Astrocyte of the hippocampus (primary cell): ENCODE results near the gene TMEM61.
"Not testable (repeated sequence)": the region's sequence is repeated elsewhere in the genome, so short reads cannot be mapped to it uniquely, and the experiment has no call there.

Experiments
- DNase-seq: peaks from one replicate; pipeline ENCODE4 v3.0.0; 2011; ENCODE audit warnings: low read depth, low spot score

TMEM61 gene

GRCh38 chr1:55000110-55001085, 20.0 kb downstream of the TMEM61 start:
- no peak for DNase-seq

- no peak for DNase-seq
Measured at GRCh38 chr1:55001311-55001710, 20.9 kb downstream of the TMEM61 start.

GRCh38 chr1:55002686-55003085, 22.3 kb downstream of the TMEM61 start:
- no peak for DNase-seq

GRCh38 chr1:55005351-55006140, 25.1 kb downstream of the TMEM61 start:
- no peak for DNase-seq

DNA sequence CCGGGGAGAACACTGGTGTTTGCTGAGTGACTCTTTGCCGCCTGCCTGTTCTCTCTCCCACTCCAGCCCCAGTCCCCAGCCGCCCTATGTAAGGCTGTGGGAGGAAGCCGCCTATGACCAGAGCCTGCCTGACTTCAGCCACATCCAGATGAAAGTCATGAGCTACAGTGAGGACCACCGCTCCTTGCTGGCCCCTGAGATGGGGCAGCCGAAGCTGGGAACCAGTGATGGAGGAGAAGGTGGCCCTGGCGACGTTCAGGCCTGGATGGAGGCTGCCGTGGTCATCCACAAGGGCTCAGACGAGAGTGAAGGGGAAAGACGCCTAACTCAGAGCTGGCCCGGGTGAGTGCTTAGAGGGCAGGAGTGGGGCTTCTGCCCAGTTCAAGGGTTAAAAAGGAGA, 26.5 kb downstream of the TMEM61 start:
- no peak for DNase-seq

DNA sequence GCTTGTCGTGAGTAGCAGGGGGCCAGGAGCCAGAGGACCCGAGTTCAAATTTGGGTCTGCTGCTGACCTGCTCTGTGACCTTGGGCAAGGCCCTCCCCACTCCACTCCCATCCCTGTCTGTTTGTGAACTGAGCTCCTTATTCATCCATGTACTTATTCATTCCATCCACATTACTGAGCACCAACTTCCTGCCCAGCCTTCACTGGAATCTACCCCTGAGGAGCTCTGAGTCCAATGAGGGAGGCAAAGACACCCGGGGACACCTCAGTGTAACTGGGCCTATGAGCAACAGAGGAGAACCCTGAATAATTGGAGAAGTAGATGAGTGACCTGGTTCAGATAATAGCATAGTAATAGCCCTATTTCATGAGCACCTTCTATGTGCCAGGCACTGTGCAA, 27.2 kb downstream of the TMEM61 start:
- DNase-seq: peak; percentile 61

DNA sequence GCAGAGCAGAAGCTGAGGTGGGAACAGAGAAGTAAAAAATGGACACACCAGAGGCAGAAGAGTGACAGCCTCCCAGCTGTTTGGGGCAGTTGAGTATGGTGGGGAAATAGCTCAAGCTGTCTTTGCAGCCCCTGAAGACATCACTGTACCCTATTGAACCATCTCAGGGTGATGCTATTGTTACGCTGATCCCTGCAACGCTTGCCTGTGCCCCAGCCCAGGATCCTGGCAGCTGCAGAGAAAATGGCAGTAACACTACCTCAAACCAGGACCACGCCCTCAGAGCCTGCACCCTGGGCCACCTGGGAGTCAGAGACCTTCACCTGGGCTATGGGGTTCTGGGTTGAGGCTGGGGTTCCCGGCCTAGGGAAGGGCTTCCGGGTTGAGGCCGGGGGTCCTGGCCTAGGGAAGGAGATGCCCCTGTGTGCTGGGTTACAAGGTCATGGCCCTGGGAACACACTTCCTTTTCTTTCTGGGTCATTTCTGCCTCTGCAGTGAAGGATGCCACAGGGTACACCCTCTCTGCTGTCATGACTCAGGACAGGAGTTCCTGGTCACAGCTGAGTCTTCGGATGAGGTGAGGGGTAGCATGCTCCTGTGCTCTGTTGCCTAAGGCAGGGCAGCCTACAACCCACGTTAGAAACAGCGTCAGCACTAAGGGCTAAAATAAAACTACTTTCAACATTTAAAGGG, 29.9 kb downstream of the TMEM61 start:
- no peak for DNase-seq

DNA sequence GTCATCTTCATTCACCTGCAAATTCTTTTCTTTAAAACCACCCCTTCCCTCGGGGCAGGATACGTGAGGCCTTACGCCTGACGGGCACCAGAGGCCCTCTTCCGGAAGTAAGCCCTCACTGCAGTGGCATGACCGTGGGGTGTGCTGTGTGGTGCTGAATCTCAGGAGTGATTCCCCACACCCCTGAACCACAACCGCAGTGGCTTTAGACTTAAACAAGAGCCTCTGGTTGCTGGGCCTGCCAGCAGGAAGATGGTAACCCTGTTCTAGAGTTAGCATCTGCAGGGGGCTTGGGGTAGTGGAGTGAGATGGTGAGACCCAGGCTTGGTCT, 30.4 kb downstream of the TMEM61 start:
- no peak for DNase-seq

DNA sequence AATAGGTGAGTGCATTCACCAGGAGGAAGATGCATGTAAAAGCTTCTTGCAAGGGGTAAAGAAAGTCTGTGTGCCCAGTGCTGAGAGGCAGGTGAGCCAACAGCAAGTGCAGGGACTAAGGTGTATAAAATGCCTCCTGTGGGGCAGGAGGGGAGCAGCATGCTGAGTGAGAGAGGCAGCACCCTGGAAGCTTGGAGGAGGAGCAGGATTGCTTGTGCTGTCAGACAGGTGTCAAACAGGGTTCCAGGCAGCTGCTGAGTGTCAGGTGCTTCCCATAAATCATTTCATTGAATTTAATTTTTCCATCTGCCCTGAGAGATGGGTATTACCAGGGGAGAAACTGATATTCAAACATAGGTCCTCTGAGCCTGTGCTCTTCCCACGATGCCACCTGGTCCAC, 32.2 kb downstream of the TMEM61 start:
- no peak for DNase-seq

DNA sequence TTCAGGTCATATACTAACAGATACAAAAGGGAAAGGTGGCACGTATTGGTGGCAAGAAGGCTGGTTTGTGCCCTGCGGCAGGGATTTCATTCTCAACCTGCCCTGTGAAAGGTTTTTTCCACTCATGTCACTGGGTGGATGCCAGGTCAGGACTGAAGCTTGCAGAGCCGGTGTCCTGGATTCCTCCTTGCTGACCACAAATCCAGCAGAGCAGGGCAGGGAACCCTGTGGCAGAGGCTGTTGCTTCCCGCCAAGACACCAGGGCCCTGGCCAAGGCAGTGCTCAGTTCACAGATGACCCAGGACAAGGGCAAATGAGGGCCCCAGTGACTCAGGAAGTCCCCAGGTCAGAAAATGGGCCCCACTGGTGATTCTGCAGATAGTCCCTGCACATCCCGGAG, 34.7 kb downstream of the TMEM61 start:
- DNase-seq: no peak

GRCh38 chr1:55015731-55016620, 35.5 kb downstream of the TMEM61 start:
- DNase-seq: peak; percentile 53

DNA sequence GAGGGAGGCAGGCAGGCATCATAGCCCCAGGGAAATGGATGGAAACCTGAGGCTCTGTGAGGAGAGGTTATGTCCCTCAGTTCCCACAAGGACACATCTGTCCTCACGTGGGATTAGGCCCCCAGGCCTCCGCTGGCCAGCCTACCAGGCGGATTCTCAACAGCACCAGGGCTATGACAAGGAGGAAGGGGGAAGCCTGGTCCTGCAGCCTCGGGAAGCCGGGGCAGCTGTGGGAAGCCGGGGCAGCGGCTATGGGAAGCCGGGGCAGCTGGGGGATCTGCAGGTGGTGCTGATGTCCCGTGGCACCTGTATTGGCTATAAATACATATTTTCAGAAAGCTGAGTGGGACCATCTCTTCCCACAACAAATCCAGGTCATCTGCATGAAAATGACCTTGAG, 38.0 kb downstream of the TMEM61 start:
- no peak for DNase-seq

GRCh38 chr1:55021942-55022546, 41.6 kb downstream of the TMEM61 start:
- peak; percentile 95 for DNase-seq

- not testable (repeated sequence) for DNase-seq
Measured at GRCh38 chr1:55024163-55024562, 43.7 kb downstream of the TMEM61 start.

GRCh38 chr1:55026682-55027081, 46.3 kb downstream of the TMEM61 start:
- DNase-seq: not testable (repeated sequence)

DNA sequence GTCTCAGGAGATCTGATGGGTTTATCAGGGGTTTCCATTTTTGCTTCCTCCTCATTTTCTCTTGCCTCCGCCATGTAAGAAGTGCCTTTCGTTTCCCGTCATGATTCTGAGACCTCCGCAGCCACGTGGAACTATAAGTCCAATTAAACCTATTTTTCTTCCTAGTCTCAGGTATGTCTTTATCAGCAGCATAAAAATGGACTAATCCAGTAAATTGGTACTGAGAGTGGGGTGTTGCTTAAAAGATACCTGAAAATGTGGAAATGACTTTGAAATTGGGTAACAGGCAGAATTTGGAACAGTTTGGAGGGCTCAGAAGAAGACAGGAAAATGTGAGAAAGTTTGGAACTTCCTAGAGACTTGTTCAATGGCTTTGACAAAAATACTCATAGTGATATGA, 50.7 kb downstream of the TMEM61 start:
- not testable (repeated sequence) for DNase-seq

- no peak for DNase-seq
Measured at GRCh38 chr1:55033265-55033614, 52.8 kb downstream of the TMEM61 start.

- DNase-seq: no peak
Measured at GRCh38 chr1:55034476-55035133, 54.2 kb downstream of the TMEM61 start.

DNA sequence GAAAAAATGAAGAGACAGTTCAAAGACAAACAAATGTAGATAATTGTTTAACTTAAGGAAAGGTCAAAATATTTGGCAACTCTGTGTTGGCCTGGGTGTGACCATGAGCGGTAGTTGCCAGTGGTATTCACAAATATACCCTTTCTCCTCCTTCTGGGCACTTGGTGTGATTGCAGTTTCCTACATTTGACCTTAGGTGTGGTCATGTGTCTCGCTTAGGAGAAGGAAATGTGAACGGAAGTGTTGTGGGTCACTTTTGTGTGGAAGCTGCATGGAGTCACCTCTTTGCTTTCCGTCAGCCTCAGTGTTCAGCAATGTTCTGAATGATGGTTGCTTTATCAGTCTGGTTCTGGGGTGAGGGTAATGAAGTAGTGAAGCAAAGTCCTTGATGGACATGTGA, 55.5 kb downstream of the TMEM61 start:
- no peak for DNase-seq
